Panc1 (cell line): ENCODE data around the gene YES1. TPM values are rescaled to one million over a fixed set of nuclear protein-coding genes. Genes with fewer than 3 reads are reported as not detected.
"Not testable (repeated sequence)": the region's sequence is repeated elsewhere in the genome, so short reads cannot be mapped to it uniquely, and the experiment has no call there.

ENCODE experiments used
- ATAC-seq: fragments of 200-7000 bp; cut with Tn5 transposase; 2 replicates; pipeline ENCODE4 v1.9.1; 2020; ENCODE audit warnings: mild to moderate bottlenecking, moderate library complexity
- BruUV-seq: library from RNA; stranded (reverse); fragments of 400-500 nt; replicated peaks from 2 replicates; lab custom pipeline; 2021; lab: Mats Ljungman, UMichigan
- CTCF ChIA-PET: fragments of 300-600 bp; sonication (Branson Sonifier 250); formaldehyde crosslinking; loops from one replicate; lab custom pipeline; 2022; ENCODE audit warnings: antibody characterized with exemption; lab: Charles Lee
- POLR2A ChIA-PET: fragments of 300-600 bp; sonication (Branson Sonifier 250); formaldehyde crosslinking; loops from one replicate; lab custom pipeline; 2022; ENCODE audit warnings: antibody characterized with exemption; lab: Charles Lee
- DNase-seq: peaks from one replicate; pipeline ENCODE4 v3.0.0-alpha.2; 2010; ENCODE audit warnings: low read depth, low spot score
- H3K27ac ChIP-seq: 2 replicates; pipeline ENCODE4 v1.5.1; 2011; ENCODE audit warnings: mild to moderate bottlenecking, low read length, inconsistent platforms
- H3K27me3 ChIP-seq: fragments of 200-500 bp; sonication (Bioruptor generic); 2 replicates; pipeline ENCODE4 v1.6.0; 2014; ENCODE audit warnings: low read length, inconsistent platforms; ENCODE audit not compliant: control insufficient read depth, insufficient read depth
- H3K36me3 ChIP-seq: fragments of 200-500 bp; sonication (Bioruptor generic); 2 replicates; pipeline ENCODE4 v1.5.1; 2014; ENCODE audit warnings: inconsistent platforms, mild to moderate bottlenecking, low read length, moderate library complexity; ENCODE audit not compliant: control insufficient read depth, insufficient read depth
- H3K4me1 ChIP-seq: 2 replicates; pipeline ENCODE4 v1.5.1; 2011; ENCODE audit warnings: inconsistent platforms, mild to moderate bottlenecking, low read length, moderate library complexity; ENCODE audit not compliant: control insufficient read depth, insufficient read depth
- H3K4me3 ChIP-seq, 2 experiments: 2 replicates each; pipeline ENCODE4 v1.5.1; 2011 to 2012; ENCODE audit warnings: low read depth in 2 of 2, low read length in 2 of 2, mild to moderate bottlenecking in 2 of 2, inconsistent platforms in 1 of 2, moderate library complexity in 1 of 2
- H3K9me3 ChIP-seq: fragments of 200-500 bp; sonication (Bioruptor generic); 2 replicates; pipeline ENCODE4 v1.5.1; 2014; ENCODE audit warnings: low read depth, mild to moderate bottlenecking, inconsistent platforms, low read length, moderate library complexity; ENCODE audit not compliant: control insufficient read depth, insufficient read depth
- CTCF ChIP-seq: fragments of 450-650 bp; IDR thresholded peaks from 2 replicates; pipeline ENCODE4 v1.5.1; 2017; ENCODE audit warnings: mild to moderate bottlenecking
- POLR2AphosphoS5 ChIP-seq: IDR thresholded peaks from 2 replicates; pipeline ENCODE4 v1.6.1; 2012; ENCODE audit warnings: mild to moderate bottlenecking, low read depth, low read length, moderate library complexity
- REST ChIP-seq, 2 experiments: IDR thresholded peaks; 2 replicates each; pipeline ENCODE4 v1.6.1; 2011 to 2012; ENCODE audit warnings: low read depth in 2 of 2, control low read depth in 1 of 2, low read length in 1 of 2, mild to moderate bottlenecking in 1 of 2, moderate library complexity in 1 of 2; ENCODE audit not compliant: insufficient read depth in 1 of 2
- SIN3A ChIP-seq: IDR thresholded peaks from 2 replicates; pipeline ENCODE4 v1.6.1; 2012; ENCODE audit warnings: low read depth, mild to moderate bottlenecking, low read length, moderate library complexity, borderline replicate concordance; ENCODE audit not compliant: insufficient read depth
- TCF7L2 ChIP-seq: IDR thresholded peaks from 2 replicates; pipeline ENCODE4 v1.6.1; 2011; ENCODE audit warnings: mild to moderate bottlenecking, low read depth, low read length, inconsistent platforms
- in situ Hi-C: cut with HindIII; loops from 2 replicates; pipeline ENCODE4 v1.10.0; 2016; ENCODE audit warnings: low sequenced_read_pairs, low pct_unique_long_range_greater_than_20kb
- intact Hi-C: fragments of 100-400 bp; cut with micrococcal nuclease; formaldehyde crosslinking; loops from one replicate; pipeline ENCODE4 v1.10.0; 2022; ENCODE audit not compliant: unreplicated experiment
- total RNA-seq: library from RNA; stranded (reverse); gene quantifications from one replicate; pipeline ENCODE4 v1.2.1, GENCODE V29; 2021; ENCODE audit not compliant: unreplicated experiment

The YES1 gene
- total RNA-seq, 1 experiment from 2014 or later: 91.6 TPM

DNA sequence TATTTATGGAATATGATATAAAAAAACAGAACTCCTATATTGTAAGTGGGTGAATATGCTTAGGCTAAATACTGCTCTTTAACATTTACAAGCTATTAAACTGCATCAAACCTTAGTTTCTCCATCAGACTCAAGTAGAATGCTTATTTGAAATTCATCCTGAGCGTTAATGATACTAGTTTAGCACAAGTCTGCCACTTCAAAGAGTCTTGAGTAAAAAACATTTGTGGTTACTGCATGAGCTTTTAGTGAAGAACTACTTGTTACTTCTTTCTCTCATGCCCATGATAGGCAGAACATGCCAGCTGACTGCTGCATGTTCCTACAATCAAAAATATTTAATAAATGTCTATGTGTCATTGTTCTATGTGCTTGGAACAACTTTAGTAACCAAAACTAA is 12.1 kb downstream of the YES1 start:
- intact Hi-C loops: loop anchor here (5.0 kb wide), 1 partner anchor 33 kb away; no protein-coding TSS in a partner anchor
- in situ Hi-C loops: no loop called here
- DNase-seq: no peak
- no TSS peak for BruUV-seq
- no peak for ATAC-seq
- Histone ChIP-seq H3K27me3 (no peaks in the 10 kb centered on the region), H3K9me3 (no peaks in the 10 kb centered on the region), H3K4me3 (no peak overlapping the region), H3K27ac (no peak overlapping the region), H3K4me1 (peaks cover under 1% of the 10 kb centered on the region; the same call in 1 of the 2 replicates), H3K36me3 (no peaks in the 10 kb centered on the region)
- ChIA-PET POLR2A (no interaction called here), CTCF (no interaction called here)
- no peak for TF ChIP-seq REST (IDR thresholded peaks at IDR 0.05; ENCODE audit: insufficient read depth in 1 of 2, low read depth in 2 of 2, low read length in 1 of 2)

DNA sequence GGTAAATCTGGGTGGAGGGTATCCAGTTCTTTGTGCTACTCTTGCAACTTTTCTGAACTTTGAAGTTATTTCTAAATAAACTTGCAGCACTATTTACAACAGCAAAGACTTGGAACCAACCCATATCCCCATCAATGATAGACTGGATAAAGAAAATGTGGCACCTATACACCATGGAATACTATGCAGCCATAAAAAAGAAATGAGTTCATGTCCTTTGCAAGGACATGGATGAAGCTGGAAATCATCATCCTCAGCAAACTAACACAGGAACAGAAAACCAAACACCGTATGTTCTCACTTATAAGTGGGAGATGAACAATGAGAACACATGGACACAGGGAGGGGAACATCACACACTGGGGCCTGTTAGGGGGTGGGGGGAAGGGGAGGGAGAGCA is 16.7 kb downstream of the YES1 start:
- H3K27ac ChIP-seq, POLR2A ChIA-PET, H3K4me1 ChIP-seq, H3K4me3 ChIP-seq, in situ Hi-C loops, CTCF ChIA-PET, BruUV-seq, intact Hi-C loops, H3K36me3 ChIP-seq, DNase-seq, H3K9me3 ChIP-seq, ATAC-seq, H3K27me3 ChIP-seq: not testable (repeated sequence)

DNA sequence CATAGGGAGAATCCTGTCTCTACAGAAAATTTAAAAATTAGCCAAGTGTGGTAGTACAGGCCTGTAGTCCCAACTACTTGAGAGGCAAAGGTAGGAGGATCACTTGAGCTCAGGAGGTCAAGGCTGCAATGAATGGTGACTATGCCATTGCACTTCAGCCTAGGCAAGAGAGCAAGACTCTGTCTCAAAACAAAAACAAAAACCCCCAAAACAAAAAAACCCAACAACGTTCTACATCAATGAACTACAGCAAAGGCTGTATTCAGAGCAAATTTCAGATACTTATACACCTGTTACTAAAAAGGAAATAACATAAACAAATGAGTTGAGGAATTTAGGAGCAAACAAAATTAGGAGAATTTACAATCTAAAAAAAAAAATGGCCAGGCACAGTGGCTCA is 22.6 kb downstream of the YES1 start:
- CTCF ChIA-PET: no interaction called here
- TF ChIP-seq POLR2AphosphoS5: no peak
- POLR2A ChIA-PET: interaction anchor here (0.6 kb wide), 1 partner anchor 34 kb away, joined by 5 read pairs; no protein-coding TSS in a partner anchor
- Histone ChIP-seq H3K27me3 (no peaks in the 10 kb centered on the region), H3K4me3 (no peak overlapping the region), H3K27ac (no peak overlapping the region), H3K9me3 (no peaks in the 10 kb centered on the region), H3K4me1 (no peaks in the 10 kb centered on the region), H3K36me3 (no peaks in the 10 kb centered on the region)
- in situ Hi-C loops (no loop called here), intact Hi-C loops (no loop called here)
- ATAC-seq (no peak), DNase-seq (no peak)
- BruUV-seq: no TSS peak

DNA sequence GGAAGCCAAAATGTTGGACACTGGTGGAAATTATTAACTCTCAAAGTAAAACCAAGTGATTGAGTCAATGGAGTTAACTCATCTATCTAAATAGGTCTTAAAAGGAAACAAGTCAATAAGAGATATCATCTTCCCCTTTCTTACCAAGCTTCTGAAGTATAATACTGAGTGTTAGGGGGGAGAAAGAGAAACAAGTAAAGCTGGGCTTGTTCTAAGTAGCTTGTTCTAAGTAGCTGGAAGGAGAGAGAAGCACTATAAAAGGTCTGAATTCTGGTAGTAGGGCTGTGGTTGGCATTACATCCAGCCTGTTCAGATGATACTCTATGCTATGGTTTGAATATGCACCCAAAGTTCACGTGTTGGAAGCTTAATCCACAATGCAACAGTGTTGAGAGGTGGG is 26.8 kb downstream of the YES1 start:
- POLR2A ChIA-PET: interaction anchor here (0.5 kb wide), 1 partner anchor 194 kb away, joined by 9 read pairs; no protein-coding TSS in a partner anchor
- in situ Hi-C loops: no loop called here
- BruUV-seq: no TSS peak

More for the DNA sequence above, 26.8 kb downstream of the YES1 start:
- Histone ChIP-seq H3K27ac (no peak overlapping the region), H3K4me3 (no peak overlapping the region), H3K9me3 (no peaks in the 10 kb centered on the region), H3K27me3 (no peaks in the 10 kb centered on the region), H3K4me1 (no peaks in the 10 kb centered on the region), H3K36me3 (no peaks in the 10 kb centered on the region)
- CTCF ChIA-PET: no interaction called here
- intact Hi-C loops: no loop called here
- TF ChIP-seq POLR2AphosphoS5 (no peak), TCF7L2 (no peak), SIN3A (no peak), CTCF (no peak), REST (IDR thresholded peaks at IDR 0.05; ENCODE audit: insufficient read depth in 1 of 2, low read depth in 2 of 2, low read length in 1 of 2) (no peak)
- no peak for DNase-seq
- no peak for ATAC-seq
